Raji (cell line): Measurements from ENCODE around the gene EZH2.

Experiments used
- POLR2A ChIP-seq: IDR thresholded peaks from 2 replicates; pipeline ENCODE4 v1.6.1; 2011; ENCODE audit warnings: low read depth, low read length, control low read depth; ENCODE audit not compliant: insufficient read depth

The EZH2 gene

GRCh38 chr7:148850564-148850963 lies 33.5 kb downstream of the EZH2 start:
- no peak for TF ChIP-seq POLR2A

- no peak for TF ChIP-seq POLR2A
These were observed 34.5 kb downstream of the EZH2 start for GRCh38 chr7:148849393-148850098.

GRCh38 chr7:148847815-148848734 lies 36.0 kb downstream of the EZH2 start:
- TF ChIP-seq POLR2A = no peak

- TF ChIP-seq POLR2A = no peak
These were observed 45.2 kb downstream of the EZH2 start for GRCh38 chr7:148838905-148839304.

GRCh38 chr7:148835854-148836253 lies 48.2 kb downstream of the EZH2 start:
- no peak for TF ChIP-seq POLR2A

- TF ChIP-seq POLR2A = no peak
These were observed 49.5 kb downstream of the EZH2 start for GRCh38 chr7:148834605-148835004.

GRCh38 chr7:148831782-148832181 lies 52.3 kb downstream of the EZH2 start:
- no peak for TF ChIP-seq POLR2A

GRCh38 chr7:148830897-148831692 lies 53.0 kb downstream of the EZH2 start:
- no peak for TF ChIP-seq POLR2A

GRCh38 chr7:148828965-148829364 lies 55.1 kb downstream of the EZH2 start:
- no peak for TF ChIP-seq POLR2A

- no peak for TF ChIP-seq POLR2A
These were observed 58.8 kb downstream of the EZH2 start for GRCh38 chr7:148825338-148825737.

- no peak for TF ChIP-seq POLR2A
These were observed 59.2 kb downstream of the EZH2 start for GRCh38 chr7:148824864-148825263.

- no peak for TF ChIP-seq POLR2A
These were observed 62.7 kb downstream of the EZH2 start for GRCh38 chr7:148821422-148821821.

GRCh38 chr7:148819697-148820360 lies 64.3 kb downstream of the EZH2 start:
- TF ChIP-seq POLR2A = no peak

GRCh38 chr7:148815612-148816011 lies 68.5 kb downstream of the EZH2 start:
- TF ChIP-seq POLR2A = no peak
